Measurements from ENCODE around the gene ANKRD27.
A peak's percentile ranks its signal among the peaks of the same experiment; 100 is the strongest.
"Not testable (repeated sequence)": the region's sequence is repeated elsewhere in the genome, so short reads cannot be mapped to it uniquely, and the experiment has no call there.

Gene ANKRD27

DNA sequence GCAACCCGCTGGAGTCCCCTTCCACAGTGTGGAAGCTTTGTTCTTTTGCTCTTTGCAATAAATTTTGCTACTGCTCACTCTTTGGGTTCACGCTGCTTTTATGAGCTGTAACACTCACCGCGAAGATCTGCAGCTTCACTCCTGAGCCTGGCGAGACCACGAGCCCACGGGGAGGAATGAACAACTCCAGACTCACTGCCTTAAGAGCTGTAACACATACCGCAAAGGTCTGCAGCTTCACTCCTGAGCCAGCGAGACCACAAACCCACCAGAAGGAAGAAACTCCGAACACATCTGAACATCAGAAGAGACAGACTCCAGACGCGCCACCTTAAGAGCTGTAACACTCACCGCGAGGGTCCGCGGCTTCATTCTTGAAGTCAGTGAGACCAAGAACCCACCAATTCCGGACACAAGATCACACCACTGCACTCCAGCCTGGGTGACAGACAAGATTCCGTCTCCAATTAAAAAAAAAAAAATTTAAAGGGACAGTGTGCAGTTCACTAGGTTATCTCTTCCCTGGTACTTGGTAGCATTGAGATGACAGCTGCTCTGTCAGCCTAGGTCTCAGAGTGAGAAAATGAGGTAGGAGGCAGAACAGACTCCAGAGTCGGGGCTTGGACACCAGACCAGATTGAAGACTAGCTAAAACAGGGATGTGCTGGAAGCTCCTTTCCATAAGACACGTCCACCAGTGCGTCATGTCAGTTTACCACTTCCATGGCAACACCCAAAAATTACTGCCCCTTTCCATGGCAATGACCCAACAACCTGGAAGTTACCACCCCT lies 102.1 kb downstream of the ANKRD27 start:
- Mint-ChIP-seq H3K4me1 (ENCODE audit: low read depth in 2 of 2) (peaks cover 11 to 12% of the 10 kb centered on the region in 2 donors), H3K27ac (peak overlapping the region; percentile 7 to 89), H3K4me3 (peak overlapping the region; percentile 68 to 81), H3K27me3 (peaks cover 19 to 21% of the 10 kb centered on the region in 2 donors)
- not testable (repeated sequence) for H3K9me3 Mint-ChIP-seq; DNase-seq; H3K36me3 Mint-ChIP-seq (ENCODE audit: insufficient read depth)
- peak; percentile 66 for ATAC-seq (replicated peaks)

DNA sequence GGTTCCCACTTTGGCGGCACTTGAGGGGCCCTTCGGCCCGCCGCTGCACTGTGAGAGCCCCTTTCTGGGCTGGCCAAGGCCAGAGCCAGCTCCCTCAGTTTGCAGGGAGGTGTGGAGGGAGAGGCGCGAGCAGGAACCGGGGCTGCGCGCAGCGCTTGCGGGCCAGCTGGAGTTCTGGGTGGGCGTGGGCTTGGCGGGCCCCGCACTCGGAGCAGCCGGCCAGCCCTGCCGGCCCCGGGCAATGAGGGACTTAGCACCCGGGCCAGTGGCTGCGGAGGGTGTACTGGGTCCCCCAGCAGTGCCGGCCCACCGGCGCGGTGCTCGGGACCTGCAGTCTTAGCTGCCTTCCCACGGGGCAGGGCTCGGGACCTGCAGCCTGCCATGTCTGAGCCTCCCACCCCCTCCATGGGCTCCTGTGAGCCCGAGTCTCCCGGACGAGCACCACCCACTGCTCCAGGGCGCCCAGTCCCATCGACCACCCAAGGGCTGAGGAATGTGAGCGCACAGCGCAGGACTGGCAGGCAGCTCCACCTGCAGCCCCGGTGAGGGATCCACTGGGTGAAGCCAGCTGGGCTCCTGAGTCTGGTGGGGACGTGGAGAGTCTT lies 103.4 kb downstream of the ANKRD27 start:
- Mint-ChIP-seq H3K4me1 (ENCODE audit: low read depth in 2 of 2) (peaks cover 11 to 12% of the 10 kb centered on the region in 2 donors), H3K27me3 (peaks cover 14 to 29% of the 10 kb centered on the region in 2 donors)
- not testable (repeated sequence) for H3K27ac Mint-ChIP-seq; H3K9me3 Mint-ChIP-seq; ATAC-seq (replicated peaks); H3K36me3 Mint-ChIP-seq (ENCODE audit: insufficient read depth); H3K4me3 Mint-ChIP-seq; DNase-seq

- Mint-ChIP-seq H3K4me3 (peak overlapping the region in 1 of 2 donors; percentile 14), H3K27ac (no peak overlapping the region), H3K36me3 (ENCODE audit: insufficient read depth) (peaks cover 5% of the 10 kb centered on the region), H3K27me3 (peaks cover 8 to 20% of the 10 kb centered on the region in 2 donors), H3K9me3 (no peaks in the 10 kb centered on the region), H3K4me1 (ENCODE audit: low read depth in 2 of 2) (peaks cover 11 to 12% of the 10 kb centered on the region in 2 donors)
- ATAC-seq (replicated peaks) = peak; percentile 88
- DNase-seq = peak; percentile 44 to 53 (median 49)
Observed at GRCh38 chr19:32570081-32570785, 104.7 kb downstream of the ANKRD27 start.

DNA sequence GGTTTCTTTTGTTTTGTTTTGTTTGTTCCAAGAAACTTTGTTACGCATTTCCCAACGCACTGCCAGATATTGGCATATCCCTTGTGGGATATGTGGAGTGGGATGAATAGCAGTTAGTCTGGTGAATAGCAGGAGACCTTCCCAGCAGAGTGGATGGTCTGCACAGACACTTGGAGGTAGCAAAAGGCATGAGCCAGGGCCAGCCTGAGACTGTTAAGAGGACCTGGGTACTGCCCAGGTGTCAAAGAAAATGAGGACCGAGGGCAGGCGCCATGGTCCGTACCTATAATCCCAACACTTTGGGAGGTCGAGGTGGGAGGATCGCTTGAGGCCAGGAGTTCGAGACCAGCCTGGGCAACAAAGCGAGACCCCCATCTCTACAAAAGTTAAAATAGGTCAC lies 107.5 kb downstream of the ANKRD27 start:
- DNase-seq (no peak), ATAC-seq (replicated peaks) (no peak)
- H3K4me1 Mint-ChIP-seq (ENCODE audit: low read depth in 2 of 2) = peaks cover 7% of the 10 kb centered on the region in 2 donors
- H3K36me3 Mint-ChIP-seq (ENCODE audit: insufficient read depth) = peaks cover 2% of the 10 kb centered on the region
- no peak overlapping the region for H3K27ac Mint-ChIP-seq
- H3K9me3 Mint-ChIP-seq = no peaks in the 10 kb centered on the region
- H3K4me3 Mint-ChIP-seq = no peak overlapping the region
- H3K27me3 Mint-ChIP-seq = peaks cover 8 to 20% of the 10 kb centered on the region in 2 donors

- peaks cover 6 to 7% of the 10 kb centered on the region in 2 donors for H3K4me1 Mint-ChIP-seq (ENCODE audit: low read depth in 2 of 2)
- H3K27ac Mint-ChIP-seq = no peak overlapping the region
- no peaks in the 10 kb centered on the region for H3K9me3 Mint-ChIP-seq
- no peaks in the 10 kb centered on the region for H3K36me3 Mint-ChIP-seq (ENCODE audit: insufficient read depth)
- DNase-seq (no peak), ATAC-seq (replicated peaks) (no peak)
- peaks cover 8 to 20% of the 10 kb centered on the region in 2 donors for H3K27me3 Mint-ChIP-seq
- H3K4me3 Mint-ChIP-seq = no peak overlapping the region
Observed at GRCh38 chr19:32566246-32566830, 108.6 kb downstream of the ANKRD27 start.

- Mint-ChIP-seq H3K9me3 (no peaks in the 10 kb centered on the region), H3K27ac (no peak overlapping the region)
- no peak for DNase-seq
Observed at GRCh38 chr19:32563761-32564160, 111.2 kb downstream of the ANKRD27 start.

DNA sequence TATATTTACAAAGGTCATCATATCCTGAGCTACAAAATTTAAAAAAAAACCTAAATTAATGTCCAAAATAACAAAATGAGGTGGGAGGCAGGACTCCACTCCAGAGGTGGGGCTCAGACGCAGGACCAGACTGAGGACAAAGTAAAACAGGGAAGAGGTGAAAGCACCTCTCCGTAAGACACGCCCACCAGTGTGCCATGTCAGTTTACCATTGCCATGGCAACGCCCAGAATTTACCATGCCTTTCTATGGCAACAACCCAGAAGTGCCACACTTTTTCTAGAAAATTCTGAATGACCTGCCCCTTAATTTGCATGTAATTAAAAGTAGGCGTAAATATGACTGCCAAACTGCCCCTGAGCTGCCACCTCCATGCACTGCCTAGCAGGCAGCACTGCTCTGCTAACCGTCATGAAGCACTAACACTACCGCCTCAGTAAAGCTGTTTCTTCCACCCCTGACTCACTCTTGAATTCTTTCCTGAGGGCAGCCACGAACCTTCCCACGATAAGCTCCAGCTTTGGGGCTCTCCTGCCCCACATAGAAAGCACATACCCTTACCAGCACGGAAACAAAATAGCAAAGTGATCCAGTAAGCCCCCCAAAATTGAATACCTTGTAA lies 116.3 kb downstream of the ANKRD27 start:
- Mint-ChIP-seq H3K27me3 (peaks cover 6 to 15% of the 10 kb centered on the region in 2 donors), H3K36me3 (ENCODE audit: insufficient read depth) (no peaks in the 10 kb centered on the region), H3K4me3 (no peak overlapping the region), H3K9me3 (no peaks in the 10 kb centered on the region), H3K4me1 (ENCODE audit: low read depth in 2 of 2) (peaks cover 3 to 5% of the 10 kb centered on the region in 2 donors), H3K27ac (no peak overlapping the region)
- ATAC-seq (replicated peaks) (no peak), DNase-seq (no peak)

More at GRCh38 chr19:32563761-32564160, 111.2 kb downstream of the ANKRD27 start:
- no peak for ATAC-seq (replicated peaks)
- no peak overlapping the region for H3K4me3 Mint-ChIP-seq
- no peaks in the 10 kb centered on the region for H3K36me3 Mint-ChIP-seq (ENCODE audit: insufficient read depth)
- peaks cover 3 to 4% of the 10 kb centered on the region in 2 donors for H3K4me1 Mint-ChIP-seq (ENCODE audit: low read depth in 2 of 2)
- H3K27me3 Mint-ChIP-seq = peaks cover 5 to 19% of the 10 kb centered on the region in 2 donors

DNA sequence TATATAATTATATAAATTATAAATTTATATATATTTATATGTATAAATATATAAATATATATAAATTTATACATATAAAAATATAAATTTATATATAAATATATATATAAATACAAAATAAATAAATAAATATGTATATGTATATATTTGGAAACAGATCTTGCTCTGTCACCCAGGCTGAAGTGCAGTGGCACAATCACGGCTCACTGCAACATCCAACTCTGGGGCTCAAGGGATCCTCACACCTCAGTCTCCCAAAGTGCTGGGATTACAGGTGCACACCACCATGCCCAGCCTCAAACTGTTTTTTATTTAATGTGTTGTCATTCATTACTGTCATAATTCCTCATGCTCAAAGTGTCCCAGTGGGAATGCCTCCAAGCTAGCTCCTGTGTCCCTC lies 119.2 kb downstream of the ANKRD27 start:
- H3K36me3 Mint-ChIP-seq (ENCODE audit: insufficient read depth) = peaks cover 3% of the 10 kb centered on the region
- no peak overlapping the region for H3K4me3 Mint-ChIP-seq
- H3K9me3 Mint-ChIP-seq = no peaks in the 10 kb centered on the region
- H3K27ac Mint-ChIP-seq = no peak overlapping the region
- DNase-seq (no peak), ATAC-seq (replicated peaks) (no peak)
- H3K4me1 Mint-ChIP-seq (ENCODE audit: low read depth in 2 of 2) = peaks cover 3 to 5% of the 10 kb centered on the region in 2 donors
- H3K27me3 Mint-ChIP-seq = peaks cover 6 to 15% of the 10 kb centered on the region in 2 donors

GRCh38 chr19:32550666-32551065 lies 124.3 kb downstream of the ANKRD27 start:
- Mint-ChIP-seq H3K4me1 (ENCODE audit: low read depth in 2 of 2) (no peaks in the 10 kb centered on the region), H3K4me3 (no peak overlapping the region), H3K9me3 (no peaks in the 10 kb centered on the region), H3K27me3 (peaks cover 7% of the 10 kb centered on the region in 2 donors), H3K36me3 (ENCODE audit: insufficient read depth) (peaks cover 3% of the 10 kb centered on the region), H3K27ac (no peak overlapping the region)
- DNase-seq = no peak
- no peak for ATAC-seq (replicated peaks)

Measured in effector memory CD8-positive, alpha-beta T cell (primary cell).